DND-41 (cell line): Measurements from ENCODE around the gene ZFTA.
"Not testable (repeated sequence)": the region's sequence is repeated elsewhere in the genome, so short reads cannot be mapped to it uniquely, and the experiment has no call there.

Experiments used
- CTCF ChIP-seq: IDR thresholded peaks from 2 replicates; pipeline ENCODE4 v1.5.1; 2012; ENCODE audit warnings: borderline replicate concordance, low read length, moderate library complexity, mild to moderate bottlenecking; ENCODE audit not compliant: poor library complexity, severe bottlenecking; ENCODE audit errors: extremely low read depth
- EZH2 ChIP-seq: IDR thresholded peaks from 3 replicates; pipeline ENCODE4 v1.6.1; 2012; ENCODE audit warnings: borderline replicate concordance, low read depth, mild to moderate bottlenecking, moderate library complexity, low read length, inconsistent platforms; ENCODE audit not compliant: severe bottlenecking

GRCh38 chr11:63810383-63810782 lies 41.8 kb upstream of the ZFTA start:
- TF ChIP-seq CTCF, EZH2: not testable (repeated sequence)
